HG03060 (cell line): Measurements from ENCODE around the gene OXER1.

Experiments
- ATAC-seq: cut with Tn5 transposase; IDR thresholded peaks from one replicate; pipeline ENCODE4 v1.9.1; 2021; ENCODE audit warnings: low read depth, moderate number of reproducible peaks; ENCODE audit not compliant: unreplicated experiment

Gene OXER1

GRCh38 chr2:42794271-42795046 is 30.5 kb upstream of the OXER1 start:
- no peak for ATAC-seq

- ATAC-seq = no peak
Observed at GRCh38 chr2:42793334-42794270, 29.7 kb upstream of the OXER1 start.

- ATAC-seq = no peak
Observed at GRCh38 chr2:42792583-42793333, 28.8 kb upstream of the OXER1 start, which contains the start of gene HAAO. Gene HAAO, minus strand, starts transcription at chr2:42792583. Its CDS starts 47 bp downstream, at chr2:42792536.

GRCh38 chr2:42792087-42792582 is 28.2 kb upstream of the OXER1 start:
- no peak for ATAC-seq

GRCh38 chr2:42791606-42792005 is 27.7 kb upstream of the OXER1 start:
- no peak for ATAC-seq

GRCh38 chr2:42789751-42790150 is 25.8 kb upstream of the OXER1 start:
- ATAC-seq = no peak

GRCh38 chr2:42788882-42789281 is 24.9 kb upstream of the OXER1 start:
- ATAC-seq = no peak

- no peak for ATAC-seq
Observed at GRCh38 chr2:42788478-42788793, 24.5 kb upstream of the OXER1 start.

- no peak for ATAC-seq
Observed at GRCh38 chr2:42787788-42788477, 24.0 kb upstream of the OXER1 start.

- ATAC-seq = no peak
Observed at GRCh38 chr2:42787424-42787787, 23.5 kb upstream of the OXER1 start.

GRCh38 chr2:42786561-42787345 is 22.8 kb upstream of the OXER1 start:
- ATAC-seq = no peak

- no peak for ATAC-seq
Observed at GRCh38 chr2:42784204-42784880, 20.4 kb upstream of the OXER1 start.

GRCh38 chr2:42783511-42783910 is 19.6 kb upstream of the OXER1 start:
- no peak for ATAC-seq

- ATAC-seq = no peak
Observed at GRCh38 chr2:42781181-42781580, 17.2 kb upstream of the OXER1 start.

- no peak for ATAC-seq
Observed at GRCh38 chr2:42777883-42778805, 14.2 kb upstream of the OXER1 start.

GRCh38 chr2:42775810-42776209 is 11.9 kb upstream of the OXER1 start:
- no peak for ATAC-seq

- no peak for ATAC-seq
Observed at GRCh38 chr2:42775186-42775585, 11.3 kb upstream of the OXER1 start.
